Mammary epithelial cell (primary cell): ENCODE measurements around the gene NOX4.

Source experiments
- CTCF ChIP-seq, 2 donors: IDR thresholded peaks in 1 of 2; conservative IDR thresholded peaks in 1 of 2; 2 replicates each; pipeline ENCODE4 v1.5.1; 2011 to 2012; ENCODE audit warnings: inconsistent platforms in 2 of 2, low read length in 2 of 2, mild to moderate bottlenecking in 2 of 2, control low read depth in 1 of 2, low read depth in 1 of 2; ENCODE audit not compliant: insufficient read depth in 1 of 2; ENCODE audit errors: extremely low read depth in 1 of 2
- EZH2 ChIP-seq: IDR thresholded peaks from 2 replicates; pipeline ENCODE4 v1.6.1; 2012; ENCODE audit warnings: low read length, inconsistent platforms, borderline replicate concordance

DNA sequence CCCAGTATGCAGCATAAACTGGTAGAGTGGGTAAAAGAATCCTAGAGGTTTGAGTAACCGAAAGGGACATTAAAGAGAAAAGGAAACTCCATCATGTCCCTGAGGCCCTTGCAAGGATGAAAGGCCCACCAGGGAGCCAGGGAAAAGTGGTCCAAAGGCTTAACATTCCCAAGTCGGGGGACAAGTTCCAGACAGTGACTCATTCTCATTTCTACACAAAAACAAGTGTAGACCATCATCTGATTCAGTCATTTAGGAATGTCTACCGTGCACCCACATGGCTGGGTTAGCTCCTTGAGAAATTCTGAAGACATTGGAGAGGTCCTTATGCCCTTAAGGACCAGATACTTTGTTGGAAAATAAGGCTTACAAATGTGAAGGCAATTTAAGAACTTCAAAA lies 4.8 kb upstream of the NOX4 start:
- TF ChIP-seq CTCF (conservative IDR thresholded peaks at IDR 0.05 in 1 of 2, IDR thresholded peaks at IDR 0.05 in 1 of 2; ENCODE audit: extremely low read depth in 1 of 2, insufficient read depth in 1 of 2, low read depth in 1 of 2, low read length in 2 of 2) (no peak), EZH2 (no peak)
